ENCODE data around the gene WBP2NL.

Gene WBP2NL

DNA sequence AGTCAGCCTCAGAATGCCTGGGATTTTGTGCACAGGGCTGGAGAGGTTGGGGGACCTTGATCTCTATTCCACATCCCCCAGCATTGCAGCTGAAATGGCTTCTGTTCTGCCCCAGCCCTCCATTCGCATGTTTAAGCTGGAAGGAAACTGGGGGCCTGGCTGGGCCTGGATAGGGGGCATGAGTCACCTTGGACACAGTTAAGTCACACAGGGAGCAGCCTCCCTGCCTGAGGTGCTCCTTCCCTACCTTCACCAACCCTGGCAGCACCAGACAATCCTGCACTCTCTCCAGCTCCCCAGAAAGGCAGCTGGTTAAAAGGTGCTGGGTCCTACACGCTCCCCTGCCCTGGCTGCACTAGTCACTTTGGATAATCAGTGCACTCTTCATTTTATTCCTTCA lies 45.9 kb upstream of the WBP2NL start:
- H2AFZ ChIP-seq (ENCODE audit: insufficient read depth, low read length, poor library complexity) = no peak overlapping the region
- no CpG with 5 or more reads among the region's 2 CpGs for WGBS (ENCODE audit: extremely low coverage, insufficient coverage, insufficient read length)
- no peak overlapping the region for H4K8ac ChIP-seq (ENCODE audit: low read depth, low read length)
- no peak overlapping the region for H2AK5ac ChIP-seq (ENCODE audit: low read length)
- DNase-seq = no peak
- no peak overlapping the region for H3K4me3 ChIP-seq (ENCODE audit: low read depth, low read length)
- H3K9ac ChIP-seq (ENCODE audit: low read length) = no peak overlapping the region
- H3K23ac ChIP-seq (ENCODE audit: low read length) = no peak overlapping the region
- H3K36me3 ChIP-seq (ENCODE audit: control insufficient read depth in 1 of 2, insufficient read depth in 2 of 2, low read length in 2 of 2) = no peaks in the 10 kb centered on the region
- H3K9me3 ChIP-seq (ENCODE audit: insufficient read depth, low read depth, low read length) = no peaks in the 10 kb centered on the region
- H3K4me1 ChIP-seq (ENCODE audit: control insufficient read depth in 1 of 2, insufficient read depth in 2 of 2, low read length in 2 of 2) = peaks cover 0 to 3% of the 10 kb centered on the region in 2 experiments
- H3K4me2 ChIP-seq (ENCODE audit: low read length) = no peak overlapping the region
- H2BK5ac ChIP-seq (ENCODE audit: low read depth, low read length, poor library complexity) = no peak overlapping the region
- H3K4ac ChIP-seq (ENCODE audit: low read depth, low read length) = no peak overlapping the region
- no peak overlapping the region for H3K18ac ChIP-seq (ENCODE audit: low read length)
- no peaks in the 10 kb centered on the region for H3K27me3 ChIP-seq (ENCODE audit: insufficient read depth, low read length)
- H4K91ac ChIP-seq (ENCODE audit: low read depth, low read length) = no peak overlapping the region
- H2BK12ac ChIP-seq (ENCODE audit: low read length) = no peak overlapping the region
- no peak overlapping the region for H4K12ac ChIP-seq (ENCODE audit: low read depth, low read length)
- no peak overlapping the region for H2BK120ac ChIP-seq (ENCODE audit: insufficient read depth, low read length, poor library complexity)
- H3K27ac ChIP-seq (ENCODE audit: low read depth, low read length) = no peak overlapping the region
- H3K79me2 ChIP-seq (ENCODE audit: control insufficient read depth, insufficient read depth, low read length, poor library complexity) = no peaks in the 10 kb centered on the region
- no peak overlapping the region for H3K14ac ChIP-seq (ENCODE audit: low read length)
- no peaks in the 10 kb centered on the region for H3K79me1 ChIP-seq (ENCODE audit: low read length)

DNA sequence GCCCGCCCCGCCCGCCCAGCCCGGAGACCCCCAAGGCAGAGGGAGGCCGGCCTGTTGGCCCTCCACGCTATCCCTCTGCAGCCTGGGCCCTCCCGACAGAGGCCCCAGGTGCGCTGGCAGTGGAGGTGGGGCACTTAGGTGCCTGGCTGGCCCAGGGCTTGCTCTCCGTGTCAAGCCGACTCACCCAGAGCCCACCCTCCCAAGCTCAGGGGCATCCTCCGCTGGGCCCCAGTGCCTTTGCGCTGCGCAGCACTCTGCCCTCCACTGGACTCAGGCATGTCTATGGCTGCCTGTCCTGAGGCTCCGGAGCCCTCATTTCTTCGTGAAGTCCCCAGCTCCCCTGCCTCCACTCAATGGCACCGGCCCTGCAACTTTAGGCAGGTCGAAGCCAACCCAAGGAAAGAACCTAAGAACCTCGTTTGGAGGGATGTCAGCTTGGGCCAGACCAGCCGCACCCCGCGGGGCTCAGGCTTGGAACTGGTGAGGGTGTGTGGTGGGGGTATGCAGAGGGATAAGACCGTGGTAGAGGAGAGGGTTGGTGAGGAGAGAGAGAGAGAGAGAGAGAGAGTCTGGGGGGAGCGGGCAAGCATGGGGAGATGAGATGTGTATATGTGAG lies 40.5 kb upstream of the WBP2NL start:
- no peak overlapping the region for H3K4ac ChIP-seq (ENCODE audit: low read depth, low read length)
- peak overlapping the region; percentile 63 for H4K12ac ChIP-seq (ENCODE audit: low read depth, low read length)
- no peak overlapping the region for H3K18ac ChIP-seq (ENCODE audit: low read length)
- H3K79me1 ChIP-seq (ENCODE audit: low read length) = peaks cover 2% of the 10 kb centered on the region
- peaks cover 0 to 6% of the 10 kb centered on the region in 2 experiments for H3K4me1 ChIP-seq (ENCODE audit: control insufficient read depth in 1 of 2, insufficient read depth in 2 of 2, low read length in 2 of 2)
- H3K79me2 ChIP-seq (ENCODE audit: control insufficient read depth, insufficient read depth, low read length, poor library complexity) = no peaks in the 10 kb centered on the region
- H2BK12ac ChIP-seq (ENCODE audit: low read length) = no peak overlapping the region
- no peak overlapping the region for H4K91ac ChIP-seq (ENCODE audit: low read depth, low read length)
- no peak overlapping the region for H3K14ac ChIP-seq (ENCODE audit: low read length)
- no peaks in the 10 kb centered on the region for H3K36me3 ChIP-seq (ENCODE audit: control insufficient read depth in 1 of 2, insufficient read depth in 2 of 2, low read length in 2 of 2)
- H4K8ac ChIP-seq (ENCODE audit: low read depth, low read length) = peak overlapping the region; percentile 76
- H3K27ac ChIP-seq (ENCODE audit: low read depth, low read length) = no peak overlapping the region
- no peaks in the 10 kb centered on the region for H3K9me3 ChIP-seq (ENCODE audit: insufficient read depth, low read depth, low read length)
- H3K27me3 ChIP-seq (ENCODE audit: insufficient read depth, low read length) = no peaks in the 10 kb centered on the region
- no peak overlapping the region for H3K23ac ChIP-seq (ENCODE audit: low read length)
- no peak overlapping the region for H3K4me3 ChIP-seq (ENCODE audit: low read depth, low read length)
- DNase-seq = no peak
- no peak overlapping the region for H3K9ac ChIP-seq (ENCODE audit: low read length)
- peak overlapping the region; percentile 55 for H3K4me2 ChIP-seq (ENCODE audit: low read length)
- peak overlapping the region; percentile 73 for H2AFZ ChIP-seq (ENCODE audit: insufficient read depth, low read length, poor library complexity)
- no peak overlapping the region for H2BK120ac ChIP-seq (ENCODE audit: insufficient read depth, low read length, poor library complexity)
- 100% methylated on average over 1 of the region's 23 CpGs for WGBS (ENCODE audit: extremely low coverage, insufficient coverage, insufficient read length)
- no peak overlapping the region for H2BK5ac ChIP-seq (ENCODE audit: low read depth, low read length, poor library complexity)
- no peak overlapping the region for H2AK5ac ChIP-seq (ENCODE audit: low read length)

- no peaks in the 10 kb centered on the region for H3K79me2 ChIP-seq (ENCODE audit: control insufficient read depth, insufficient read depth, low read length, poor library complexity)
- H3K79me1 ChIP-seq (ENCODE audit: low read length) = no peaks in the 10 kb centered on the region
- no peak overlapping the region for H4K8ac ChIP-seq (ENCODE audit: low read depth, low read length)
- H3K4ac ChIP-seq (ENCODE audit: low read depth, low read length) = no peak overlapping the region
- H2BK120ac ChIP-seq (ENCODE audit: insufficient read depth, low read length, poor library complexity) = no peak overlapping the region
- H3K4me3 ChIP-seq (ENCODE audit: low read depth, low read length) = no peak overlapping the region
- no peak overlapping the region for H3K18ac ChIP-seq (ENCODE audit: low read length)
- H3K36me3 ChIP-seq (ENCODE audit: control insufficient read depth in 1 of 2, insufficient read depth in 2 of 2, low read length in 2 of 2) = no peaks in the 10 kb centered on the region
- H4K12ac ChIP-seq (ENCODE audit: low read depth, low read length) = no peak overlapping the region
- no CpG with 5 or more reads among the region's 9 CpGs for WGBS (ENCODE audit: extremely low coverage, insufficient coverage, insufficient read length)
- no peak overlapping the region for H2AK5ac ChIP-seq (ENCODE audit: low read length)
- H3K27ac ChIP-seq (ENCODE audit: low read depth, low read length) = no peak overlapping the region
- no peak overlapping the region for H2BK5ac ChIP-seq (ENCODE audit: low read depth, low read length, poor library complexity)
- no peak overlapping the region for H3K14ac ChIP-seq (ENCODE audit: low read length)
- DNase-seq = no peak
- no peak overlapping the region for H4K91ac ChIP-seq (ENCODE audit: low read depth, low read length)
- H3K4me1 ChIP-seq (ENCODE audit: control insufficient read depth in 1 of 2, insufficient read depth in 2 of 2, low read length in 2 of 2) = peaks cover 0 to 3% of the 10 kb centered on the region in 2 experiments
- H2BK12ac ChIP-seq (ENCODE audit: low read length) = no peak overlapping the region
- H3K9ac ChIP-seq (ENCODE audit: low read length) = no peak overlapping the region
- no peak overlapping the region for H3K4me2 ChIP-seq (ENCODE audit: low read length)
- no peaks in the 10 kb centered on the region for H3K9me3 ChIP-seq (ENCODE audit: insufficient read depth, low read depth, low read length)
- H3K23ac ChIP-seq (ENCODE audit: low read length) = no peak overlapping the region
- H2AFZ ChIP-seq (ENCODE audit: insufficient read depth, low read length, poor library complexity) = no peak overlapping the region
- peaks cover 3% of the 10 kb centered on the region for H3K27me3 ChIP-seq (ENCODE audit: insufficient read depth, low read length)
Measured at GRCh38 chr22:41963453-41964111, 35.0 kb upstream of the WBP2NL start.

GRCh38 chr22:41964112-41964491 lies 34.5 kb upstream of the WBP2NL start:
- H2BK12ac ChIP-seq (ENCODE audit: low read length) = no peak overlapping the region
- H2AK5ac ChIP-seq (ENCODE audit: low read length) = no peak overlapping the region
- H3K4me2 ChIP-seq (ENCODE audit: low read length) = no peak overlapping the region
- H4K91ac ChIP-seq (ENCODE audit: low read depth, low read length) = no peak overlapping the region
- no peak for DNase-seq
- no peak overlapping the region for H3K4ac ChIP-seq (ENCODE audit: low read depth, low read length)
- no peak overlapping the region for H3K18ac ChIP-seq (ENCODE audit: low read length)
- H2BK120ac ChIP-seq (ENCODE audit: insufficient read depth, low read length, poor library complexity) = no peak overlapping the region
- no peaks in the 10 kb centered on the region for H3K36me3 ChIP-seq (ENCODE audit: control insufficient read depth in 1 of 2, insufficient read depth in 2 of 2, low read length in 2 of 2)
- no peaks in the 10 kb centered on the region for H3K9me3 ChIP-seq (ENCODE audit: insufficient read depth, low read depth, low read length)
- H3K79me2 ChIP-seq (ENCODE audit: control insufficient read depth, insufficient read depth, low read length, poor library complexity) = no peaks in the 10 kb centered on the region
- H4K12ac ChIP-seq (ENCODE audit: low read depth, low read length) = no peak overlapping the region
- H3K79me1 ChIP-seq (ENCODE audit: low read length) = no peaks in the 10 kb centered on the region
- H3K14ac ChIP-seq (ENCODE audit: low read length) = no peak overlapping the region
- H2BK5ac ChIP-seq (ENCODE audit: low read depth, low read length, poor library complexity) = no peak overlapping the region
- no peak overlapping the region for H3K9ac ChIP-seq (ENCODE audit: low read length)
- no peak overlapping the region for H3K23ac ChIP-seq (ENCODE audit: low read length)
- no CpG with 5 or more reads among the region's 5 CpGs for WGBS (ENCODE audit: extremely low coverage, insufficient coverage, insufficient read length)
- peaks cover 3% of the 10 kb centered on the region for H3K27me3 ChIP-seq (ENCODE audit: insufficient read depth, low read length)
- H2AFZ ChIP-seq (ENCODE audit: insufficient read depth, low read length, poor library complexity) = no peak overlapping the region
- H3K27ac ChIP-seq (ENCODE audit: low read depth, low read length) = no peak overlapping the region
- peaks cover 0 to 3% of the 10 kb centered on the region in 2 experiments for H3K4me1 ChIP-seq (ENCODE audit: control insufficient read depth in 1 of 2, insufficient read depth in 2 of 2, low read length in 2 of 2)
- H4K8ac ChIP-seq (ENCODE audit: low read depth, low read length) = no peak overlapping the region
- no peak overlapping the region for H3K4me3 ChIP-seq (ENCODE audit: low read depth, low read length)

All from trophoblast cell (in vitro differentiated cells and primary cell).